ENCODE results near the gene BCL3. TPM values are rescaled to one million over a fixed set of nuclear protein-coding genes. Genes with fewer than 3 reads are reported as not detected.

The BCL3 gene
- total and polyA plus RNA-seq, 2 of the 13 experiments (the other 11 are each of a cell fraction or from before 2014, with no cell fraction given) = 2.3 to 4.0 TPM

- TF ChIP-seq ZNF687 (CRISPR knock-in tag; IDR thresholded peaks at IDR 0.05) (peak; percentile 39), CTCF (CRISPR knock-in tag; IDR thresholded peaks at IDR 0.05) (no peak), NR0B2 (CRISPR knock-in tag; IDR thresholded peaks at IDR 0.05) (no peak), GLMP (CRISPR knock-in tag; IDR thresholded peaks at IDR 0.05; ENCODE audit: borderline replicate concordance) (no peak), PPARG (CRISPR knock-in tag; conservative IDR thresholded peaks at IDR 0.05) (peak; percentile 77), ZBTB25 (CRISPR knock-in tag; IDR thresholded peaks at IDR 0.05) (peak; percentile 63; the same call in 1 of the 2 replicates), SP1 (IDR thresholded peaks at IDR 0.05) (no peak), SP1 (CRISPR knock-in tag; IDR thresholded peaks at IDR 0.05) (peak; percentile 28; the same call in 1 of the 2 replicates), FOXA3 (CRISPR knock-in tag; IDR thresholded peaks at IDR 0.05) (peak; percentile 72), ZNF513 (CRISPR knock-in tag; conservative IDR thresholded peaks at IDR 0.05) (no peak), MTA1 (CRISPR knock-in tag; IDR thresholded peaks at IDR 0.05; ENCODE audit: borderline replicate concordance) (peak; percentile 55; the same call in 1 of the 2 replicates), ZNF639 (CRISPR knock-in tag; conservative IDR thresholded peaks at IDR 0.05) (no peak), THRA (CRISPR knock-in tag; IDR thresholded peaks at IDR 0.05; ENCODE audit: borderline replicate concordance) (peak; percentile 92)
Measured at GRCh38 chr19:44765033-44765948, 16.8 kb downstream of the BCL3 start (continued).
